ENCODE results near the gene MC3R.
"Not testable (repeated sequence)": the region's sequence is repeated elsewhere in the genome, so short reads cannot be mapped to it uniquely, and the experiment has no call there.

Gene MC3R

DNA sequence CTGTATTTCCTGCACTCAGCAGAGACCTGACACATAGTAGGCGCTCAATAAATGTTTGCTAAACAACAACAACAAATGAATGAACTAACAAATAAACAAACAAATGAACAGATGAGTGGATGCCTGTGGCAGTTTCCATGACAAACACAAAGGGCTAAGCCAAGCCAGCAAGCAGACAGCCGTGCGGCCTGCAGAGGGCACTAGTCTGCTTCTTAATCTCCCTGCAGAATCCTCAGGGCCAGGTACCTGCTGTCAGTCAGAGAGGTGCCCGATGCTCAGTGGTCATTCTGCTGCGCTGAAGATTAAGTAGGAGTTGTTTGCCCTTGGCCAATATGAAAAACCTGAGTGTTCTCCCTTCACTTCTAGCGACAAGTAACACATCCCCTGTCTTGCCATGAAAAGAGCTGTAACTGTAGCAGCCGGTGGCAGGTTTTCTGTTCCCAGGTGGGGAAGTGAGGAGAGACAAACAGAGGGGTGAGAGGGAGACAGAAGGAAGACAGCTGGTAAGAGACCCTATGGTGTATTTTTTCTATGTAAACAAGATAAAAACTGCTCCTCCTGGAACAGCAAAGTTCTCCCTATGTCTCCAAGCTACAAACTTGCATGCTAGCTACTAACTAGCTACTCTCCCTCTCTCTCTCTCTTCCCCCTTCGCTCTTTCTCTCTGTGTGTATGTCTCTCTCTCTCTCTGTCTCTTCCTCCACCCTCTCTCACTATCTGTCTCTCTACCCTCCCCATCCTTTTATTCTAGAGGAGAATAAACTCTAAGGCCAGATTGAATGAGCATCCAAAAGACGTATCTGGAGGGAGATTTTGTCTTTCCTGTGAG is at the start of gene MC3R:
MC3R (plus strand) TSS at position 779 of the 829 bp plus-strand sequence. CDS start 112 bp downstream, outside the sequence.
- no peak for FAIRE-seq

DNA sequence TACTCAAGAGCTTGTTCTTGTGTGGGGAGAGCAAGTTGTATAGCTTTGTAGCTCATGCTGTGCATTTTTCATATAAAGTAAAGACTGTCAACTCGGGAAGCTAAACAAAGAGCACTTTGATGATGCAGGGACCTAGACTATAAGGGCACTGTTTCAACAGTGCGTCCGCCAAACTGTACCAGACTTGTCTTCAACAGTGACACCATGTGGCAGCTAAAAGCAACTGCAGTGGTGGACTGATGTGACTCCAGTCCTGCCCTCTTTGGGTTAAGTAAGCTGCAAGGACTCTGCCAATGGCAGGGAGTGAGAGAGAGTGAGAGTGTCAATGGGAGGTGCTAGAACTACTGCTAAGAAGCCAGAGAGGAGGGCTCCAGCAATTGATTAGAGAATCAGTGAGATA is 48.1 kb upstream of the MC3R start:
- FAIRE-seq, result no peak

DNA sequence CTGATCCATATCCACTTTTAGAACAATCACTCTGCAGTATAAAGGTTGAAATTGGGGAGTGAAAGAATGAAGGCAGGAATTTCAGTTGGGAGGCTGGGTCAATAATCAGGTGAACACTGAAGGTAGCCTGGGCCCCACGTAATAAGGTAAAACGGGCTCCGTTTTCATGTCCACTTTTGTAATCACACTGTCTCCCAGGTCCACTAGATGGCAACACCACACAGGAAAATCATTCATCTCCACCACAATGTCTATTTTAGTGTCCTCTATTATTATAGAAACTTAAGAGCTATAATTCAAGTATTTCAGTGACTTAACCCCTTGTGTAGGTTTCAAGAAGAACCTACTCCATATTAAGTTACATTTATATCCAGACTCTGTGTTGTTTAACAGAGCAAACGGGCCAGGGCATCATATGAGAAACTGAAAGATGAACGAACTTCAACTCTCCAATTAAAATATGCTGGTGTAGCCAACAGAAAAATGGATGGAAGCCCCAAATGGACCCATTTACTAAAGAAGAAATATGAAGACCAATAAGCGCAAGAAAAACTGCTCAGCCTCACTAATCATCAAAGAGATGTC is 45.9 kb upstream of the MC3R start:
- no peak for FAIRE-seq

DNA sequence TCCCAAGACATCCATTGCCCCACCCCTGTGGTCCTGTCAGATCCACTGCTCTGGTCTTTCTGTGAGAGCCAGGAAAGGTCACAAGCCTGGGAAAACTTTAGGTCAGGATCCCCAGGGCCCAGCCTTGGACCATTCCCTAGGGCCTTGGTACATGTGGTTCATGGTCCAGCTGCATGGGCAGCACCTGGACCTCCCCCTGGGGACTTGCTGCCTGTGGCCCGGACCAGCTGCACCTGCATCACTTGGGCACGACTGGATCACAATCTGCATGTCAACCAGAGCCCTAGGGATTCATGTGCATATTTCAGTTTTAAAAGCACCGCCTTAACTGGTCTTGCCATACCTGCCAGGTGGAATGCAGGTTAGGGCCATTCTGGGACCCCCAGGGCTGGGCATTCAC is 44.3 kb upstream of the MC3R start:
- no peak for FAIRE-seq

DNA sequence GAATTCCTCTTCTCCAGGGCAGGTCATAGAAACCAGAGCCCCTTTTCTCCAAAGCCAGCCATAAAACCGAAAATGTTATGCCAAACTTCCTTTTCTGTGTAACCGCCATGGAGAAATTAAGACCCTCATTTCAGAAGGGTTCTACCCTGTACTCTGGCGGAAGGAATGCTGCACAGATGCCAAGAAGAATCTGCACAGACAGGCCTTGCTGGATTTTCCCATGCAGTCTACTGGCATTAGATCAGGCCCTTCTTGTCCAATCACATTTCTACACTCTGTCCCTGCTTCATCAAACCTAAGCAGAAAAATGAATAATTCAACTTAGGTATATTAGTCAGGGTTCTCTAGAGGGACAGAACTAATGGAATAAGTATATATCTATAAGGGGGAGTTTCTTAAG is 43.2 kb upstream of the MC3R start:
- no peak for FAIRE-seq

DNA sequence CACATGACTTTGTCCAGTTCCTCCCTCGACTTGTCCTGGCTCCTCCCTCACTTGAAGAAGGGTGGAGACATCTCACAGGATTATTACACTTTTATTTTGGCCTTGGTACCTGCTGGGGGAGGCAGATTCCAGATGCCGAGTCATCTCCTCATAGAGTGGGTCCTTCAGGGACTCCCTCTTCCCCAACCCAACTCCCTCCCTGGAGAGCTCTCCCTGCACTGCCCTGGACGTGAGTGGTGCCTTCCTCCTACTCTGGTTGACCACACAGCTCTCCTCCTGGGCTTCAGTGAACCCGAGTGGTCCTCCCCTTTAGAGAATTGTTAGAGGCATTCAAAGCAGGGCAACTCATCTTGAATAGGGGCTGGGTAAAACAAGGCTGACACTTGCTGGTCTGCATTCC is 40.9 kb upstream of the MC3R start:
- FAIRE-seq, result no peak

DNA sequence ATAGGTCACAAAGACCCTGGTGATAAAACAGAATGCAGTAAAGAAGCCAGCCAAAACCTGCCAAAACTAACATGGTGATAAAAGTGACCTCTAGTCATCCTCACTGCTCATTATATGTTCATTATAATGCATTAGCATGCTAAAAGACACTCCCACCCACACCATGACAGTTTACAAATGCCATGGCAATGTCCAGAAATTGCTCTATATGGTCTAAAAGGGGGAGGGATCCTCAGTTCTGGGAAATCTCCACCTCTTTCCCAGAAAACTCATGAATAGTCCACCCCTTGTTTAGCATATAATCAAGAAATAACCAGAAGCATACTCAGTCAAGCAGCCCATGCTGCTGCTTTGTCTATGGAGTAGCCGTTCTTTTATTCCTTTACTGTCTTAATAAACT is 40.4 kb upstream of the MC3R start:
- no peak for FAIRE-seq

DNA sequence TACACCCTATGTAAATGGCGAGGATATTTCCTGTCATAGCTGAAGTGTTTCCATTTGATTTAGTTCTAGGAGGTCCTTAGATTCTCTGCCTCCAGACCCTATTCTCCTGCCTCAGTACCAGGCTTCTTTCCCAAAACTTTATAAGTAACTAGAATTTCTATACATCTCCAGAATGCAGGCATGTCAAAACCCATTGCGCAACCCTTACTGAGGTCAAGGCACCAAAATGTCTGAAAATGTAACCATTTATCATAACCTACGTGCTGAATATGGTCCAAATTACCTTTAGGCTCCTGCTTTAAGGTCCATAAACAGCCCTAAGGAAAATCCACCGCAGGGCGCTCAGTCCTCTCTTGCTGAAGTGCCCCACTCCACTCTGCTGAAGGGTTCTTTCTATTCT is 37.5 kb upstream of the MC3R start:
- no peak for FAIRE-seq

DNA sequence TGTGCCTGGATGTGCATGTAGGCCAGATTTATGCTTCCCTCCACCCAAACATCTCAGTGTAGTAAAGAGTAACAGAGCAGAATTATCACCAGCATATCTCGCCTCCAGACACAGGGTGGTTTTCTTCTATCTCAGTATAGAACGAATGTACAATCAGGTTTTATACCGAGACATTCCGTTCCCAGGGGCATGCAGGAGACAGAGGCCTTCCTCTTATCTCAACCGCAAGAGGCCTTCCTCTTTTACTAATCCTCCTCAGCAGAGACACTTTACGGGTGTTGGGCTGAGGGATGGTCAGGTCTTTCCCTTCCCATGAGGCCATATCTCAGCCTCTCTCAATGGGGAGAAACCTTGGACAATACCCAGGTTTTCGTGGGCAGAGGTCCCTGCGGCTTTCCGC is 36.4 kb upstream of the MC3R start:
- no peak for FAIRE-seq

DNA sequence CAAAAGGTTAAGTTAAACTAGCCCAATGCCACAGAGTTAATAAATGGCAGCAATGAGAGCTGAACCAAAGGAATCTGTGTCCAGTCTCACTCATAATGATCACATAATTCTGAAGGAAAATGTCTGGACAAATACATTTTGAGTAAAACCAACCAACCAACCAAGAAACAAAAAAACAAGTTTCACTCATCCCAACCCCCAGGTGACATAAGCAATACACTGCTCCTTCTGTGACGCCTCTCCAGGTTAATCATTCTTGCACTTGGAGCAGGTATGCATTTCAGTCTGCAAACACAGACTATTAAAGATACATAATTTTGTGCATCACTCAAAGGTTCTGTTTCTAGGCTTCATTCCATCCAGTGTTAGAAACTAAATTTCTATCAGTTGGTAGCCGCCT is 35.2 kb upstream of the MC3R start:
- FAIRE-seq, result no peak

DNA sequence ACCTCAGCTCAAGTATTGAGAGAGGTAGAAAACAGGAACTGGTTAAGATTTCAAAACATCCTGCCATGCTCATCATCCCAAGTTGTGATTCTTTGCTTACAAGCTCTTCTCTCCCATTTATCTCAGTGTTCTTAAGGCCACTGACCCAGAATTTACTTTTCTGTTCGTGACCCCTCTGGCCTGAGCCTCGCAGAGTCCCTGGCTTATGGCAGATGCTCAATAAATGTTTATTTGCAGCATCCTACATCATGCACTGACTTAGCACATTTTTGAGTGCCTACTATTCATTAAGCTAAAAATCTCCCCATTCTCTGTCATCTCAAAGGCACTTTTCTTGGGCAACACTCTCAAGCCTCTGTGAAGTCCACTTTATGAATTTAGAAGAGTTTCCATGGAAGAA is 33.4 kb upstream of the MC3R start:
- FAIRE-seq, result no peak

DNA sequence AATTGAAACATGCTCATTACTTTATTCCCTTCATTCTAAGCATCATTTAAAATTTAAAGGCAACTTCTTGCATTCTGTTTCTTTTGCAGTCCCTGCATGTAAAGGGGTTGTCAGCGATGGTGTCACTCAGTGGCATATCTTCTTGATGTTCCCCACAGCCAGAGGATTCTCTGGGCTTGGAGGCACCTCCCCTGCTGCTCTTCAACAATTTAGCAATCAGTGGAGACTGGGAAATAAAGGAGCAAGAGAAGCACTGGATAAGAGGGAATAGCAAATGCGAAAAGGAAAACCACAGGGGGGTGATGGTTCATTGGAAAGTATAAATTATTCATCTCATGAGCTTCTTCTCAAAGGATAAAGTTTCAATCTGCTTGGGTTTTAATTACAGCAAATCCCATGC is 30.7 kb upstream of the MC3R start:
- FAIRE-seq, result no peak

DNA sequence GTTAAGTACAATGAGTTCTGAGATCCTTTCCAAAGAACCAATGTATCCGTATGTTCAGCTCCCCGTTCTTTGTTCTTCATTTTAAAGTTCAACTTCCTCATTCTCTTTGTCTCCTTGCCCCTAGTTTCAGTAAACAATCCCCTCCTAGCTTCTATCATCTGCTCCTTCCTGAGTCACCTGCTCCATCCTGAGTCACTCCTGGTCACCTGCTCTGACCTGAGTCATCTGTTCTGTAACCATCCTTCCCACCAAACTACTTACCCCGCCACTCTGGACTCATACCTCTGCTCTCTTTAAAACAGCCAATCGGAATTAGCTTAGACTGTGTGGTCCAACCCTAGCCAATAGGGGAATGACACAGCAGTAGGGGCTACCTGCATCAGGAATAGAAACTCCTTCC is 27.3 kb upstream of the MC3R start:
- not testable (repeated sequence) for FAIRE-seq

DNA sequence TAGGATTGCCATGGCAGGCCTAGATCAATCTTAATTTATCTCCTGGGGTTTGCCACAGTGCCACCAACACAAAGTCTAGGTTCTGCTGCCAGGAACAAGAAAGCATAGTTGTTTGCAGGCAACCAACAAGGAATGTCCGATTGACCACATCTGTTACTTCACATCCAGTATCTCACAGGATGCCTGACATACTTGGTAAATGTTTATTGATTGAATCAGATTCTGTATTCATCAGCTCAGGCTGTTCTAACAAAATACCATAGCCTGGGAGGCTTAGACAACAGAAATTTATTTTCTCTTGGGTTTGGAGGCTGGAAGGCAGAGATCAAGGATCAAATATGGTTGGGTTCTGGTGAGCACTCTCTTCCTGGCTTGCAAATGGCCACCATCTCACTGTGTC is 26.3 kb upstream of the MC3R start:
- FAIRE-seq, result no peak

DNA sequence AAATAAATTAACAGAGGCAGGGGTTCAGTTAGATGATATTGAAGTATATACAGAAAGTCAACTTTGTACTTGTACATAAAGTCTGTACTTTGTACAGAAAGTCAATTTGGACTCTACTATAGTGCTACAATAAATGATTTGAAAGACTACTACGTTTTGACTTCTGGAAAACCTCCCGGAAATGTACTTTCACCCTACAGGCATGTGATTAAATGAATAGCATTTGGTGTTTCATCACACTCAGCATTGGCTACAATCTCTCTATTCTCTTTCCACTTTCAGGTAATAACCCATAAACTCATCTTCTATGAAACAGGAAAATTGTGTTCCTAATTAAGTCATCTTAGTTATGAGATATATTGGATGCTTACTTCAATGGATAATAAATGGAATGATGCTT is 25.6 kb upstream of the MC3R start:
- no peak for FAIRE-seq

DNA sequence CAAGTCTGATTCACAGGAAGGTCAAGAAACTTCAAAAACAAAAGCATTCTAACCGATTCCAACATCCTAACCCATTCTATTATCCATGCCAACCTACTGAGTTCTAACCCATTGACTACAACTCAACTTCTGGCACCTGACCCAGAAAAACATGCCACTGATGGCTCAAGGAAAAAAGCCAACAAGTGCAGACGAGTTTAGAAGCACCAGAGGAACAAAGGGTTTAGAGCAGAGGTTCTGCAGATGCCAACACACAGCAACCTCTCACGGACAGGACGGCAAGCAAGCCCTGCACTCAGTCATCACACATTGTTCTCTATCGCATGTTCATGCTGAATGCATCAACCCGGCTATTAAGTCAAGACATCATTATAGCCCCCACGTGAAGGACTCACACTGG is 25.2 kb upstream of the MC3R start:
- FAIRE-seq, result no peak

DNA sequence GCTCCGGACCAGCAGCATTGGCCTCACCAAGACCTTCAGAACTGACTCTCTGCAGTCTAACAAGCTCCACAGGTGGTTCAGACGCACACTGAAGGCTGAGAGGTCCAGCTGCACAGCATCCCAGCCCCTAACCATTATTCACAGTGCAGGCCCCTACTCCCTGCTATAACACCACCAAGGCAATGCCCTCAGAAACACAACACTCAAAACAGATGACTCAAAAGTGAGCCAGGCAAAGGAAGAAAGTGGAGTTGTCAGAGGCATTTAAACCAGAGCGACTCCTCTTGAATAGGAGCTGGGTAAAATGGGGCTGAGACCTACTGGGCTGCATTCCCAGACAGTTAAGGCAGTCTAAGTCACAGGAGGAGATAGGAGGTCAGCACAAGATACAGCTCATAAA is 20.5 kb upstream of the MC3R start:
- no peak for FAIRE-seq

DNA sequence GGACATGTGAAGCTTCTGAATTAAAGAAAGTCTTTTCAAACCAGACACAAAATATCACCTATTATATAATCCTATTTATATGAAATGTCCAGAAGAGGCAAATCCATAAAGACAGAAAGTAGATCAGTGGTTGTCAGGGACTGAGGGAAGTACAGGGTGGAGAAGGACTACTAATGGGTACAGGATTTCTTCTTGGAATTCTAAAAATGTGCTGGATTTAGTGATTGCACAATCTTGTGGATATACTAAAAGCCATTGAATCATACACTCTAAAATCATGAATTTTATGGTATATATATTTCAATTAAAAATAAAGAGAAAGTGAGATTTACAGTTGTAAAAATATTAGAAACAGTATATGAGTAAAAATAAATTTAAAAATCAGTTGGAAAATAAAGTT is 18.7 kb upstream of the MC3R start:
- FAIRE-seq, result no peak

DNA sequence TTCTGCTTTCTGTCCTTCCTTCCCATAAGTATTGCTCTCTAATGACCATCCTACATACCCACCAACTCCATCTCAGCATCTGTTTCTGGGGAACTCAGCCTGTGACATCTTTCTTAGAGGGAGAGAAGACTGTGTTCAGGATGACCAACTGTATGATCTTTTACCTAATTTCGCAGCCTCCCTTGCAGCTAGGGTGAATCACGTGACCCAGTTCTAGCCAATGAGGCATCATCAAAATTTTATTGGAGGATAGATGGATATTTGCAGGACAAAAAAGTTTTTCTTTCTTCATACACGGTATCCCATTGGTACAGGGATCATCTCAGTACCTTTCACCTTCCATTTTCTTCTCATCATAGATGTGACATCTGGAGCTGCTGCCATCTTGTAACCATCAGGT is 14.4 kb upstream of the MC3R start:
- FAIRE-seq, result no peak

DNA sequence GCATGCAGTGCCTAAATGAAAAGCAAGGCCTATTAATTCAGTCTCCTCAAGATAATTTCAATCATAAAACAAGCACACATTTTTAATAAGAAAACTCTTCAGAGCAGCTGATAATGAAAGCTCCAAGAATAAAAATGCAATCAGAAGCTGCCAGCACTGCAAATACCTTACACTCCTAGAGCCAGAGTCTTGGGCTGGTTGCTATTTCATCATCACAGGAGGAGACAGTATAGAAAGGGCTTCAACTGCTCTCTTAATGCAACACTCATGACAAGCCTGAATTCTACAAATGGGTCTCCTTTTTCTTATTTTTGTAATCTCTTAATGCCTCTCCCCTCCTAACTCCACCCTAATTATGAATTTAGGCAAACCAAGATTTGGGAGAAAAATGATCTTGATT is 11.2 kb upstream of the MC3R start:
- no peak for FAIRE-seq

DNA sequence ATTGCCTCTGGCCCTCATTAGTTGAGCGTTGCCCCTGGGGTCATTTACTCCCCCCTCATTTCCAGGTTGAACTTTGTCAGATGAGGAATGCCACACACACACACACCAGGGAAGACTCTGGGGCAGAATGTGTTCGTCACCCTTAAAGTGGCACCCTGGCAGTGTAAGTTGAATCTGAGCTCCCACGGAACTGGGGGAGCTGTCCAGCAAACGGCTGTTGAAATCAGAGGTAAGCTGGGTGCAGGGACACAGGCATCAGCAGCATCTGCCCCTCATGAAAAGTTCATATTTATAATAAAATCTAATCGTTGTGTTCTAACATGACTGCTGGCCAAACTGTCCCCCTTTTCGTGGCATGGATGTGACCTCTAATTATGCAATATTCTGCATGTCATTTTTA is 4.3 kb upstream of the MC3R start:
- no peak for FAIRE-seq

DNA sequence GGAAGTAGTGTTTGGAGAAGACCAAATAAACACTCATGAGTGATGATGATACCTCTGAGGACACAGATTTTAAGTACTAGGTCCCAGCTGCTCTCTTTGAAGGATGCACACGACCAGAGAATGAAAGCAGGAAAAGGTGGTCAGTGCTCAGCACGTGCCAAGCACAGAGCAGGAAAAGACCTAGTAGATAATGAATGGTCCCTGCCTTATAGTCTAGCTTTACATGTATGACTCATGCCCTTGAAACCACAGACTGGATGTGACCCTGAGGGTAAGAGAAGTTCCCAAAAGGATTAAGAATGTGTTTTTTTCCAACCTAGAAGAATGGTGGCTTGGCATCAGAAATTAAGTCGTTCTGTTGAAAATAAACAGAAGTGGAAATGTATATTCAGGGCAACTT is 2.8 kb upstream of the MC3R start:
- FAIRE-seq, result no peak

DNA sequence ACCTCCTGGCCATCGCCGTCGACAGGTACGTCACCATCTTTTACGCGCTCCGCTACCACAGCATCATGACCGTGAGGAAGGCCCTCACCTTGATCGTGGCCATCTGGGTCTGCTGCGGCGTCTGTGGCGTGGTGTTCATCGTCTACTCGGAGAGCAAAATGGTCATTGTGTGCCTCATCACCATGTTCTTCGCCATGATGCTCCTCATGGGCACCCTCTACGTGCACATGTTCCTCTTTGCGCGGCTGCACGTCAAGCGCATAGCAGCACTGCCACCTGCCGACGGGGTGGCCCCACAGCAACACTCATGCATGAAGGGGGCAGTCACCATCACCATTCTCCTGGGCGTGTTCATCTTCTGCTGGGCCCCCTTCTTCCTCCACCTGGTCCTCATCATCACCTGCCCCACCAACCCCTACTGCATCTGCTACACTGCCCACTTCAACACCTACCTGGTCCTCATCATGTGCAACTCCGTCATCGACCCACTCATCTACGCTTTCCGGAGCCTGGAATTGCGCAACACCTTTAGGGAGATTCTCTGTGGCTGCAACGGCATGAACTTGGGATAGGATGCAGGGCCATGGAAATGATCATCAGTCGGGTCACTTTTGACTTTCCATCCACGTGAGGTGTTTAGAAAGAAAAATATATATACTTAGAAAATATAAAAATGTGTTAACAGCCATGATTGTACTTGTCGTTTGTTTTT is 868 bp downstream of the MC3R start:
- FAIRE-seq, result no peak

DNA sequence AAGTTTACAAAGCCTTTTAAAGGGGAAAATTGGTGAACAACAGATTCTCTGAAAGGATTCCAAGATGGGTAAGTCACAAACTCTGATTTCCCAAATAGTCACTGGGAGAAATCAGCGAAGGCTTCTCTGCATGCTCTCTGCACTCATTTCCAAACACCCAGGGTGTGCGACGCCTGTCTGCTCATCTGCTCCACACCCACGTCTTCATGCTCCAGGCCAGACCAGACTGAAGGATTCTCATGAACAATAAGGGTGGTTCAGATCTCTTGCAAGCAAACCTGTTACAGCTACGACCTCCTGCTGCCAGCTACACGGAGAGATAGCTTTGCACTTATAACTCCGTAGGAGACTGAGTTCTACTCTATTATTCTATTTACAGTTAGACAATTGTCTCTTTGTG is 1.4 kb downstream of the MC3R start:
- no peak for FAIRE-seq
